Measurements from ENCODE around the gene NAXD. TPM values are rescaled to one million over a fixed set of nuclear protein-coding genes. Genes with fewer than 3 reads are reported as not detected.

Gene NAXD
- total and polyA plus RNA-seq, 2 experiments from 2014 or later: 16.9 to 18.5 TPM

DNA sequence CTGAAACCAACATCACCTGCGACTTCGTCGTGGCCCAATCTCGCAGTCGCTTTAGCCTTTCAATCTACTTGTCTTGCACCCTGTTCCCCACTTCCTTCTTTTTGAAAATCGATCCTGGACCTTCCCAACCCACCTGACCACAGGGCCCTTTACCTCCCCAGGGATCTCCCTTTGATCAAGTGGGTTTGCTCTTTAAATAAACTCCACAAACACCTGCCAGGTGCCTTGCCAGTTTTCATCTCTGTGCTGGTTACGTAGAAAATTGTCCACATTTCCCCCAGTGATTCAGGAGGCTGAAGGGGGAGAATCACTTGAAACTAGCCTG lies 39.3 kb upstream of the NAXD start (continued):
- TF ChIP-seq REST (IDR thresholded peaks at IDR 0.05; ENCODE audit: unreplicated experiment) (no peak), EZH2phosphoT487 (IDR thresholded peaks at IDR 0.05; ENCODE audit: unreplicated experiment) (no peak), ZNF331 (CRISPR knock-in tag; IDR thresholded peaks at IDR 0.05; ENCODE audit: low read depth) (no peak), EZH2 (IDR thresholded peaks at IDR 0.05; ENCODE audit: low read depth, unreplicated experiment) (no peak), CTCF (conservative IDR thresholded peaks at IDR 0.05; ENCODE audit: low read depth in 2 of 2) (no peak)

DNA sequence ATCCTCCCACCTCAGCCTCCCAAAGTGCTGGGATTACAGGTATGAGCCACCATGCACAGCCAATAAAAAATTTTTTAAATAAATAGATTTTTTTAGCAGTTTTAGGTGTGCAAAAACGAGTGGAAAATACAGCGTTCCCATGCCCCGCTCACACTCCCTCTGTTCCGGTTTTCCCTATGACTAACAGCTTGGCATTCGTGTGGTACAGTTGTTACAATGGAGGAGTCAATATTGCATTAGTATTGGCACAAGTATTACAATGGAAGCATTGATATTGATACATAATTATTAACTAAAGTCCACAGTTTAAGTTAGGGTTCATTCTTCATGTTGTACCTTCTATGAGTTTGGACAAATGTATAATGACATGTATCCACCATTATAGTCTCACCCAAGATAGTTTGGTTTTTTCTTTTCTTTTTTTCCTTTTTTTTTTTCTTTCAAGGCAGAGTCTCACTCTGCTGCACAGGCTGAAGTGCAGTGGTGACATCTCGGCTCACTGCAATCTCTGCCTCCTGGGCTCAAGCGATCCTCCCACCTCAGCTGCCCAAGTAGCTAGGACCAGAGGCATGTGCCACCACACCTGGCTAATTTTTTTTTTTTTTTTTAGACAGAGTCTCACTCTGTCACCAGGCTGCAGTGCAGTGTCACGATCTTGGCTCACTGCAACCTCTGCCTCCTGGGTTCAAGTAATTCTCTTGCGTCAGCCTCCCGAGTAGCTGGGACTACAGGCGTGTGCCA lies 38.4 kb upstream of the NAXD start:
- H3K27me3 ChIP-seq (ENCODE audit: insufficient read depth): no peaks in the 10 kb centered on the region
- H3K4me3 Mint-ChIP-seq: no peak overlapping the region
- H3K27ac Mint-ChIP-seq: no peak overlapping the region
- H3K79me2 ChIP-seq (replicated peaks; ENCODE audit: insufficient read depth): no peaks in the 10 kb centered on the region
- no peak for DNase-seq (ENCODE audit: low spot score)
- no peaks in the 10 kb centered on the region for H3K36me3 Mint-ChIP-seq (ENCODE audit: low read depth)
- H3K4me1 Mint-ChIP-seq: peaks cover 11% of the 10 kb centered on the region
- H3K4me2 ChIP-seq: no peak overlapping the region
- no peaks in the 10 kb centered on the region for H3K4me1 ChIP-seq (ENCODE audit: insufficient read depth)
- H3K9me2 ChIP-seq (ENCODE audit: insufficient read depth): no peaks in the 10 kb centered on the region
- H2AFZ ChIP-seq: no peak overlapping the region
- ATAC-seq: no peak
- no peaks in the 10 kb centered on the region for H4K20me1 ChIP-seq (replicated peaks; ENCODE audit: insufficient read depth)
- H3F3A ChIP-seq (replicated peaks; ENCODE audit: low read depth): no peaks in the 10 kb centered on the region
- H3K4me3 ChIP-seq: no peak overlapping the region
- H3K9me3 Mint-ChIP-seq: no peaks in the 10 kb centered on the region
- peaks cover 2% of the 10 kb centered on the region for H3K27me3 Mint-ChIP-seq (ENCODE audit: insufficient read depth, low read depth, poor library complexity)
- no peak overlapping the region for H3K27ac ChIP-seq (ENCODE audit: low read depth)
- H3K36me3 ChIP-seq (ENCODE audit: insufficient read depth): no peaks in the 10 kb centered on the region
- TF ChIP-seq EZH2 (IDR thresholded peaks at IDR 0.05; ENCODE audit: low read depth, unreplicated experiment) (no peak), ZNF331 (CRISPR knock-in tag; IDR thresholded peaks at IDR 0.05; ENCODE audit: low read depth) (no peak), REST (IDR thresholded peaks at IDR 0.05; ENCODE audit: unreplicated experiment) (no peak), STAT1 (IDR thresholded peaks at IDR 0.05; ENCODE audit: unreplicated experiment) (no peak), NANOG (IDR thresholded peaks at IDR 0.05; ENCODE audit: borderline replicate concordance) (no peak)
- TF ChIP-seq, protein P1, sequence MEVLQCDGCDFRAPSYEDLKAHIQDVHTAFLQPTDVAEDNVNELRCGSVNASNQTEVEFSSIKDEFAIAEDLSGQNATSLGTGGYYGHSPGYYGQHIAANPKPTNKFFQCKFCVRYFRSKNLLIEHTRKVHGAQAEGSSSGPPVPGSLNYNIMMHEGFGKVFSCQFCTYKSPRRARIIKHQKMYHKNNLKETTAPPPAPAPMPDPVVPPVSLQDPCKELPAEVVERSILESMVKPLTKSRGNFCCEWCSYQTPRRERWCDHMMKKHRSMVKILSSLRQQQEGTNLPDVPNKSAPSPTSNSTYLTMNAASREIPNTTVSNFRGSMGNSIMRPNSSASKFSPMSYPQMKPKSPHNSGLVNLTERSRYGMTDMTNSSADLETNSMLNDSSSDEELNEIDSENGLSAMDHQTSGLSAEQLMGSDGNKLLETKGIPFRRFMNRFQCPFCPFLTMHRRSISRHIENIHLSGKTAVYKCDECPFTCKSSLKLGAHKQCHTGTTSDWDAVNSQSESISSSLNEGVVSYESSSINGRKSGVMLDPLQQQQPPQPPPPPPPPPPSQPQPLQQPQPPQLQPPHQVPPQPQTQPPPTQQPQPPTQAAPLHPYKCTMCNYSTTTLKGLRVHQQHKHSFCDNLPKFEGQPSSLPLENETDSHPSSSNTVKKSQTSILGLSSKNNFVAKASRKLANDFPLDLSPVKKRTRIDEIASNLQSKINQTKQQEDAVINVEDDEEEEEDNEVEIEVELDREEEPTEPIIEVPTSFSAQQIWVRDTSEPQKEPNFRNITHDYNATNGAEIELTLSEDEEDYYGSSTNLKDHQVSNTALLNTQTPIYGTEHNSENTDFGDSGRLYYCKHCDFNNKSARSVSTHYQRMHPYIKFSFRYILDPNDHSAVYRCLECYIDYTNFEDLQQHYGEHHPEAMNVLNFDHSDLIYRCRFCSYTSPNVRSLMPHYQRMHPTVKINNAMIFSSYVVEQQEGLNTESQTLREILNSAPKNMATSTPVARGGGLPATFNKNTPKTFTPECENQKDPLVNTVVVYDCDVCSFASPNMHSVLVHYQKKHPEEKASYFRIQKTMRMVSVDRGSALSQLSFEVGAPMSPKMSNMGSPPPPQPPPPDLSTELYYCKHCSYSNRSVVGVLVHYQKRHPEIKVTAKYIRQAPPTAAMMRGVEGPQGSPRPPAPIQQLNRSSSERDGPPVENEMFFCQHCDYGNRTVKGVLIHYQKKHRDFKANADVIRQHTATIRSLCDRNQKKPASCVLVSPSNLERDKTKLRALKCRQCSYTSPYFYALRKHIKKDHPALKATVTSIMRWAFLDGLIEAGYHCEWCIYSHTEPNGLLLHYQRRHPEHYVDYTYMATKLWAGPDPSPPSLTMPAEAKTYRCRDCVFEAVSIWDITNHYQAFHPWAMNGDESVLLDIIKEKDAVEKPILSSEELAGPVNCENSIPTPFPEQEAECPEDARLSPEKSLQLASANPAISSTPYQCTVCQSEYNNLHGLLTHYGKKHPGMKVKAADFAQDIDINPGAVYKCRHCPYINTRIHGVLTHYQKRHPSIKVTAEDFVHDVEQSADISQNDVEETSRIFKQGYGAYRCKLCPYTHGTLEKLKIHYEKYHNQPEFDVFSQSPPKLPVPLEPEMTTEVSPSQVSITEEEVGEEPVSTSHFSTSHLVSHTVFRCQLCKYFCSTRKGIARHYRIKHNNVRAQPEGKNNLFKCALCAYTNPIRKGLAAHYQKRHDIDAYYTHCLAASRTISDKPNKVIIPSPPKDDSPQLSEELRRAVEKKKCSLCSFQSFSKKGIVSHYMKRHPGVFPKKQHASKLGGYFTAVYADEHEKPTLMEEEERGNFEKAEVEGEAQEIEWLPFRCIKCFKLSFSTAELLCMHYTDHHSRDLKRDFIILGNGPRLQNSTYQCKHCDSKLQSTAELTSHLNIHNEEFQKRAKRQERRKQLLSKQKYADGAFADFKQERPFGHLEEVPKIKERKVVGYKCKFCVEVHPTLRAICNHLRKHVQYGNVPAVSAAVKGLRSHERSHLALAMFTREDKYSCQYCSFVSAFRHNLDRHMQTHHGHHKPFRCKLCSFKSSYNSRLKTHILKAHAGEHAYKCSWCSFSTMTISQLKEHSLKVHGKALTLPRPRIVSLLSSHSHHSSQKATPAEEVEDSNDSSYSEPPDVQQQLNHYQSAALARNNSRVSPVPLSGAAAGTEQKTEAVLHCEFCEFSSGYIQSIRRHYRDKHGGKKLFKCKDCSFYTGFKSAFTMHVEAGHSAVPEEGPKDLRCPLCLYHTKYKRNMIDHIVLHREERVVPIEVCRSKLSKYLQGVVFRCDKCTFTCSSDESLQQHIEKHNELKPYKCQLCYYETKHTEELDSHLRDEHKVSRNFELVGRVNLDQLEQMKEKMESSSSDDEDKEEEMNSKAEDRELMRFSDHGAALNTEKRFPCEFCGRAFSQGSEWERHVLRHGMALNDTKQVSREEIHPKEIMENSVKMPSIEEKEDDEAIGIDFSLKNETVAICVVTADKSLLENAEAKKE (CRISPR knock-in tag; IDR thresholded peaks at IDR 0.05): no peak

Data from GM23338 (cell line).